Dendritic cell treated with granulocyte-macrophage colony-stimulating factor and Interleukin-4, amounts not matched to agents 40 ng/mL and 50 ng/mL, for 4 days (primary cell): ENCODE data around the gene ANXA2.

Experiments used
- H3K27ac Mint-ChIP-seq: one replicate; pipeline ENCODE4 v1.8.0; 2022; ENCODE audit warnings: mild to moderate bottlenecking, mixed read lengths
- H3K27me3 Mint-ChIP-seq: one replicate; pipeline ENCODE4 v1.8.0; 2022; ENCODE audit warnings: mild to moderate bottlenecking, mixed read lengths
- H3K36me3 Mint-ChIP-seq: one replicate; pipeline ENCODE4 v1.8.0; 2022; ENCODE audit warnings: low read depth, mixed read lengths
- H3K4me1 Mint-ChIP-seq: one replicate; pipeline ENCODE4 v1.8.0; 2022; ENCODE audit warnings: low read depth, mixed read lengths
- H3K4me3 Mint-ChIP-seq: one replicate; pipeline ENCODE4 v1.8.0; 2022; ENCODE audit warnings: mild to moderate bottlenecking, moderate library complexity, mixed read lengths
- H3K9me3 Mint-ChIP-seq: one replicate; pipeline ENCODE4 v1.8.0; 2022; ENCODE audit warnings: mixed read lengths
- intact Hi-C: fragments of 100-400 bp; cut with micrococcal nuclease; formaldehyde crosslinking; loops from one replicate; pipeline ENCODE4 v1.15.0; 2022

Gene ANXA2

DNA sequence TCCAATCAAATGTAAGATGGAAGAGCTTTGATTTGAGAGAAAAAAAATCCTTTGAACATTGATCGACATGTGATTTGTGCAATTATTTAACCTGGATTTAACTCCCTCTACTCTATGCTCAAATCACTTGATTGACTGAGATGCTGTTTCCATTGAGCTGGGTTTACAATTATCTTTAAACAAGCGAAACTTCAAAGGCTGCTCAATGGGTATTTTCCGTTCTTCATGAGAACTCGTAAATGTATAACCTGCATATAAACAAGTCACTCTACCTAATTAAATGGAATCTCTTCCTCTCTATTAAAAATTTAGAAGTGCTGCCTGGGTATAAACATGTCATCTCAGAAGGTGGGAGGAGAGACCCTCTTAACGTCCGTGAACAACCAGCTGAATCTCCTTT is 71.9 kb downstream of the ANXA2 start:
- no peak overlapping the region for H3K27ac Mint-ChIP-seq
- peaks cover 33% of the 10 kb centered on the region for H3K27me3 Mint-ChIP-seq
- H3K36me3 Mint-ChIP-seq: no peaks in the 10 kb centered on the region
- H3K9me3 Mint-ChIP-seq: no peaks in the 10 kb centered on the region
- no peaks in the 10 kb centered on the region for H3K4me1 Mint-ChIP-seq
- intact Hi-C loops: loop anchor here (2.0 kb wide), 3 partner anchors 409 to 635 kb away; no protein-coding TSS in a partner anchor
- no peak overlapping the region for H3K4me3 Mint-ChIP-seq

DNA sequence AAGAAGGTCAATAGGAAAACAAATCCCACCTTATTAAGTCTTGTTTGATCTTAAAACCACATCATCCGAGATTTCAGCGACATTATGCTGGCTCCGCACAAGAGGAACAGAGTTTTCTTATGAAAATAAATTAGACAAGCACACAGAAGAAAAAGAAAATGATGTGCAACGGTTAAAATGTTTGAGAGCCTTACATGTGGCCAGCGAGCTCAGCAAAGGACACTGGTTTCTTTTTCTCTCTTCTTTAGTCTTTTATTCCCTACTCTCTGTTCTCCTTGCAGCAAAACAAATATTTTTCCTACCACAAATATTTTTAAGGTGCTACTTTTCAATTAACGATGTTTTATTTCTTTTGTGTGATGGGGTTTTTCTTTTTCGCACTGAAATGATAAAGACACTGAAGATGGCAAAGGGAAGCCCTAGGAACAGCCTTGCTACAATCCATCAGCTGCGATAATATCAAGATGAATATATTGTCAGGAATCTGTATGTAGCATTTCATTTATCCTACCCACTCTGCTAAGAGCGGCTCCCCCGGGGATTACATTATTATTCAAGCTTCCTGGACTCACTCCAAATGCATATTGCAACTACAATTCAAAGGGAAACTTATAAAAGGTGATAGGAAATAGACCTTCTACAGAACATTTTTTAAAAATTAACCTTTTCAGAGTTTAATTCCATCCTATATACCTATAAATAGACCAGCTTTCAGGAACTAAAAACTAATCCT is 72.9 kb downstream of the ANXA2 start:
- Mint-ChIP-seq H3K27me3 (peaks cover 31% of the 10 kb centered on the region), H3K4me3 (no peak overlapping the region), H3K4me1 (no peaks in the 10 kb centered on the region), H3K27ac (no peak overlapping the region), H3K9me3 (no peaks in the 10 kb centered on the region), H3K36me3 (no peaks in the 10 kb centered on the region)
- intact Hi-C loops: no loop called here

- H3K27ac Mint-ChIP-seq: no peak overlapping the region
- H3K4me3 Mint-ChIP-seq: no peak overlapping the region
- intact Hi-C loops: no loop called here
- H3K4me1 Mint-ChIP-seq: no peaks in the 10 kb centered on the region
- peaks cover 27% of the 10 kb centered on the region for H3K27me3 Mint-ChIP-seq
- H3K36me3 Mint-ChIP-seq: no peaks in the 10 kb centered on the region
- no peaks in the 10 kb centered on the region for H3K9me3 Mint-ChIP-seq
Observed at GRCh38 chr15:60323322-60323721, 74.5 kb downstream of the ANXA2 start.

- no peak overlapping the region for H3K27ac Mint-ChIP-seq
- peaks cover 12% of the 10 kb centered on the region for H3K27me3 Mint-ChIP-seq
- intact Hi-C loops: no loop called here
- no peaks in the 10 kb centered on the region for H3K9me3 Mint-ChIP-seq
- H3K36me3 Mint-ChIP-seq: no peaks in the 10 kb centered on the region
- H3K4me1 Mint-ChIP-seq: peaks cover 3% of the 10 kb centered on the region
- H3K4me3 Mint-ChIP-seq: no peak overlapping the region
Observed at GRCh38 chr15:60320365-60320764, 77.4 kb downstream of the ANXA2 start.

GRCh38 chr15:60318216-60318867 is 79.4 kb downstream of the ANXA2 start:
- intact Hi-C loops: loop anchor here (10.0 kb wide), 1 partner anchor 174 kb away; no protein-coding TSS in a partner anchor
- no peak overlapping the region for H3K4me3 Mint-ChIP-seq
- no peaks in the 10 kb centered on the region for H3K36me3 Mint-ChIP-seq
- no peak overlapping the region for H3K27ac Mint-ChIP-seq
- peaks cover 8% of the 10 kb centered on the region for H3K4me1 Mint-ChIP-seq
- H3K27me3 Mint-ChIP-seq: peaks cover 5% of the 10 kb centered on the region
- H3K9me3 Mint-ChIP-seq: no peaks in the 10 kb centered on the region

GRCh38 chr15:60316961-60317360 is 80.8 kb downstream of the ANXA2 start:
- Mint-ChIP-seq H3K4me1 (peaks cover 8% of the 10 kb centered on the region), H3K4me3 (no peak overlapping the region), H3K9me3 (no peaks in the 10 kb centered on the region), H3K36me3 (no peaks in the 10 kb centered on the region), H3K27me3 (peaks cover 2% of the 10 kb centered on the region), H3K27ac (no peak overlapping the region)
- intact Hi-C loops: loop anchor here (10.0 kb wide), 1 partner anchor 172 kb away; no protein-coding TSS in a partner anchor

- Mint-ChIP-seq H3K9me3 (no peaks in the 10 kb centered on the region), H3K4me3 (no peak overlapping the region), H3K27ac (no peak overlapping the region), H3K27me3 (no peaks in the 10 kb centered on the region), H3K4me1 (peaks cover 8% of the 10 kb centered on the region), H3K36me3 (no peaks in the 10 kb centered on the region)
- intact Hi-C loops: loop anchor here (10.0 kb wide), 1 partner anchor 171 kb away; no protein-coding TSS in a partner anchor
Observed at GRCh38 chr15:60315878-60316277, 81.9 kb downstream of the ANXA2 start.

GRCh38 chr15:60313906-60314305 is 83.9 kb downstream of the ANXA2 start:
- no peaks in the 10 kb centered on the region for H3K27me3 Mint-ChIP-seq
- H3K36me3 Mint-ChIP-seq: no peaks in the 10 kb centered on the region
- peaks cover 8% of the 10 kb centered on the region for H3K4me1 Mint-ChIP-seq
- no peak overlapping the region for H3K4me3 Mint-ChIP-seq
- H3K27ac Mint-ChIP-seq: no peak overlapping the region
- H3K9me3 Mint-ChIP-seq: no peaks in the 10 kb centered on the region
- intact Hi-C loops: loop anchor here (10.0 kb wide), 1 partner anchor 169 kb away; no protein-coding TSS in a partner anchor

GRCh38 chr15:60307034-60307433 is 90.8 kb downstream of the ANXA2 start:
- no peak overlapping the region for H3K27ac Mint-ChIP-seq
- H3K36me3 Mint-ChIP-seq: no peaks in the 10 kb centered on the region
- intact Hi-C loops: no loop called here
- no peaks in the 10 kb centered on the region for H3K4me1 Mint-ChIP-seq
- H3K9me3 Mint-ChIP-seq: peaks cover 11% of the 10 kb centered on the region
- H3K27me3 Mint-ChIP-seq: peaks cover 3% of the 10 kb centered on the region
- H3K4me3 Mint-ChIP-seq: no peak overlapping the region

DNA sequence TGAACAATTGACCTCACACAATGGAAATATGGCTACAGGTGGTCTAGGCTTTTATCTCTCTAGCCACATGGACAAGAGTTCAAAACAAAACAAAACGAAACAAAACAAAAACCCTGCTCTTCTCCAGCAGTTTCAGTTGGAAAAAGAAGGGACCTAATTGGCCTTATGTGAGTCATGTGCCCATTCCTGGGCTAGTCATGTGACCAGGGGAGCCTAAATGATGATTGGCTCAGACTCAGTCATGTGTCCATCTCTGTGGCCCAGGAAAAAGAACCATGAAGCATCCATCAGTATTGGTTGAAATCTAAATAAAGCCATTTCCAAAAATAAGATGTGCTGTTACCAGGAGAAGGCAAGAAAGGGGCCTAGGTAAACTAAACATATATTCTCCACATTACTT is 96.8 kb downstream of the ANXA2 start:
- H3K4me1 Mint-ChIP-seq: peaks cover 7% of the 10 kb centered on the region
- no peaks in the 10 kb centered on the region for H3K36me3 Mint-ChIP-seq
- peaks cover 15% of the 10 kb centered on the region for H3K9me3 Mint-ChIP-seq
- H3K27me3 Mint-ChIP-seq: peaks cover 1% of the 10 kb centered on the region
- H3K27ac Mint-ChIP-seq: no peak overlapping the region
- intact Hi-C loops: no loop called here
- H3K4me3 Mint-ChIP-seq: no peak overlapping the region

- Mint-ChIP-seq H3K27ac (no peak overlapping the region), H3K4me3 (no peak overlapping the region), H3K4me1 (peaks cover 7% of the 10 kb centered on the region), H3K36me3 (no peaks in the 10 kb centered on the region), H3K9me3 (peaks cover 19% of the 10 kb centered on the region), H3K27me3 (no peaks in the 10 kb centered on the region)
- intact Hi-C loops: no loop called here
Observed at GRCh38 chr15:60299452-60300047, 98.2 kb downstream of the ANXA2 start.
